GM19438 (cell line): ENCODE results near the gene NARF.
A peak's percentile ranks its signal among the peaks of the same experiment; 100 is the strongest.
"Not testable (repeated sequence)": the region's sequence is repeated elsewhere in the genome, so short reads cannot be mapped to it uniquely, and the experiment has no call there.

Experiments
- ATAC-seq: cut with Tn5 transposase; IDR thresholded peaks from one replicate; pipeline ENCODE4 v1.9.1; 2021; ENCODE audit warnings: low read depth; ENCODE audit not compliant: unreplicated experiment

NARF gene

GRCh38 chr17:82445542-82445941 is 13.0 kb upstream of the NARF start:
- no peak for ATAC-seq

- ATAC-seq: no peak
These were observed 12.4 kb upstream of the NARF start for GRCh38 chr17:82446124-82446523.

DNA sequence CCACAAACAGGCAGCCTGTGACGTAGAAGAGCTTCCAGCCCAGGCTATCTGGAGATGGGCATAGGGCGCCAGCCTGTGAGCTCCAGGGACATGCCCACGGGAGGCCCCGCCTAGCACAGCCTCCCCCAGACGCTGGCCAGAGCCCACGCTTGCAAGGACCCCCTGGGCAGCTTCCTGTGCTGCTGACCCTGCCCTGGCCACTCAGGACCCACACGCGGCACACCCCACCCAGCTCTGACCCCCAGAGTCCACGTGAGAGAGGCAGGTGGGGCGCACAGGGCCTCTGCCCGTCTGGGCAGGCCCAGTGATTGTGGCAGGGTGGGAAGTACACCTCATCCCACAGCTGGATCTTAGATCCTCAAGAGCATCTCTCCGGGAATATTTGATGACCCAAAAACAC is 11.9 kb upstream of the NARF start:
- no peak for ATAC-seq

- ATAC-seq: no peak
These were observed 10.7 kb upstream of the NARF start for GRCh38 chr17:82447876-82448275.

DNA sequence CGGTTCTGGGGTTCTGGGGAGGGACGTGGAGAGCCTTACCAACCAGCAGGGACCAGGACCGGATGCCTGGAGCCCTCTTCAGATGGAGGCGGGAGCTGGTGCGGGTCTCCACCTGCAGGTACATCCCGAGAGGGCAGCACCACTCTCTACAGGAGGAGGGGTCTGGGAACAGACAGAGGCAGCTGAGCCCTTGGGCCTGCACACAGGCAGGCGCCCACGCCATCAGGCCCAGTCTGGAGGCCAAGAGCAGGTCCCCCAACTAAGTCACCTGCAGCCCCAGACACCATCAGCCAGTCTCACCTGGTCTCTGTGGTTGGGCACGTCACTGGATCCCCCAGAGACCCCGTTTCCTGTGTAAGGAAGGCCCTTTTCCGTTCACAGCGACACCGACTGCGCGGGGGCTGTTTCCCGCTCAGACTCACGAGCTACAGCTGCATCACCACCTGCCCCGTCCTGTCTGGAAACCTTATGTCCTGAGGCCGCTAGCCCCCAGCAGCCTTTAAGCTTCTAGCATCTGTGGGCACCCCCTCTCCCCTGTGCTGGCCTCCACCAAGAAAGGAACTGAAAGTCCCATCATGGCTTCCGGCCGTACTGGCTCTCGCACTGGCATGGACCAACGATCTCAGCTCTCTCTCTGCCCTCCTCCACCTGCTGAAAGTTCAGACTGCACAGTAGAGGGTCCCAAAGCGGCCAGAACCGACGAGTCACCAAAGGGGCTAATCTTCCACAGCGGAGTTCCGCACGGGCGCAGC is 9.2 kb upstream of the NARF start:
- ATAC-seq: peak; percentile 53

- ATAC-seq: no peak
These were observed 8.6 kb upstream of the NARF start for GRCh38 chr17:82449883-82450356.

DNA sequence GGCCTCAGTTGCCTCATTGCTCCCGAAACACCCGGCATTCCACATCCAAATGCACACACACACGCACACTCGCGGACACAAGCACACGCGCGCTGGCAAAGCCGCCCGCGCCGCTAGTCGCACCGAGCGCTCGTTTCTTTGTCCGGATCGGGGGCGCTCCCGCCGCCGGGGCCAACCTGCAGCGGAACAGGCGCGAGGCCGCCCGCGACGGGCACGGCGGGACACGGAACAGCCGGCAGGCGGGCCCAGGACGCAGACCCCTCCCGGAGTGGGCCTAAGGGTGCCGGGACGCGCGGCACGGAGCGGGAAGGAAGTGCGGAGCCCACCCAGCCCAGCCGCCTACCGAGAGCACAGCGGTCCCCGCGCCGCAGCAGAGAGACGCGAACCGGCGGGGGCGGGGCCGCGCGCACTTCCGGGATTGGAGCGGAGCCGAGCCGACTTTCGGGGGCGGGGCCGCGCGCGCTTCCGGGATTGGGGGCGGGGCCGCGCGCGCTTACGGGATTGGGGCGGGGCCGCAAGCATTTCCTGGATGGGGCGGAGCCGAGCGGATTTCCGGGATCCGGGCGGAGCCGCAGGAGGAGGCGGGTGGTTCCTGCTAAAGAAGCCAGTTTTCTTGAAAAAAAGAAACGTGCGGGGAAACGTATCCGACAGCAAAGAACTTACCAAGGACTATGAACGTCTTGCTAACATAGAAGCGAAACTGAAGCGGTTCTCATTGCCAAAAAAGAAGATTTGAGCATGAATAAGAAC is 8.0 kb upstream of the NARF start, which contains the start of gene CYBC1:
Gene CYBC1 (minus strand): TSS at position 396 of the 750 bp plus-strand sequence. CDS start 1,498 bp downstream, outside the sequence.
- peak; percentile 57 for ATAC-seq

DNA sequence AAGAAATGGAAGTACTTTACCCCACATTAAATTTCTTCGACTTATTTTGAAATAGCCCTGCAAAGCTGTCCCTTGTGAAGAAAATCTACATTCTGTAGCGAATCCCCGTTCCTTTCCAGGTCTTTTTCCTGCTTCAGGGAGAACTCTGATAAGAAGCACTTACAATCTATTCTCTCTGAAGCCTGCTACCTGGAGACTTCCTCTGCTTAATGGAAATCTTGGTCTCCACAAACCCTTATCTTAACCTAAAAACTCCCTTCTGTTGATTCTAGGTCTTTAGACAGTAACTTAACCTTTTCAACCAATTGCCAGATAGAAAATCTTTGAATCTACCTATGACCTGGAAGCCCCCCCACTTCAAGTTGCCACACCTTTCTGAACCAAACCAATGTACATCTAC is 6.4 kb upstream of the NARF start:
- ATAC-seq: no peak

DNA sequence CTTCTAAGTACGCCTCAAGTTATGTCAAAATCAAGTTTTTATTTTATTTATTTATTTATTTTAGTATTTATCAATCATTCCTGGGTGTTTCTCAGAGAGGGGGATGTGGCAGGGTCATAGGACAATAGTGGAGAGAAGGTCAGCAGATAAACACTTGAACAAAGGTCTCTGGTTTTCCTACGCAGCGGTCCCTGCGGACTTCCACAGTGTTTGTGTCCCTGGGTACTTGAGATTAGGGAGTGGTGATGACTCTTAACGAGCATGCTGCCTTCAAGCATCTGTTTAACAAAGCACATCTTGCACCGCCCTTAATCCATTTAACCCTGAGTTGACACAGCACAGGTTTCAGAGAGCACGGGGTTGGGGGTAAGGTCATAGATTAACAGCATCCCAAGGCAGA is 5.4 kb upstream of the NARF start:
- ATAC-seq: not testable (repeated sequence)

DNA sequence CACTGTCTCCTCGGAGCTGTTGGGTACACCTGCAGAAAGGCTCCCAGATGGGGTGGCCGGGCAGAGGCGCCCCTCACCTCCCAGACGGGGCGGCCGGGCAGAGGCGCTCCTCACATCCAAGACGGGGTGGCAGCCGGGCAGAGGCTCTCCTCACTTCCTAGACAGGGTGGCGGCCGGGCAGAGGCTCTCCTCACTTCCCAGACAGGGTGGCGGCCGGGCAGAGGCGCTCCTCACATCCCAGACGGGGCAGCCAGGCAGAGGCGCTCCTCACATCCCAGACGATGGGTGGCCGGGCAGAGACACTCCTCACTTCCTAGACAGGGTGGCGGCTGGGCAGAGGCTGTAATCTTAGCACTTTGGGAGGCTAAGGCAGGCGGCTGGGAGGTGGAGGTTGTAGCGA is 4.8 kb upstream of the NARF start:
- ATAC-seq: not testable (repeated sequence)

DNA sequence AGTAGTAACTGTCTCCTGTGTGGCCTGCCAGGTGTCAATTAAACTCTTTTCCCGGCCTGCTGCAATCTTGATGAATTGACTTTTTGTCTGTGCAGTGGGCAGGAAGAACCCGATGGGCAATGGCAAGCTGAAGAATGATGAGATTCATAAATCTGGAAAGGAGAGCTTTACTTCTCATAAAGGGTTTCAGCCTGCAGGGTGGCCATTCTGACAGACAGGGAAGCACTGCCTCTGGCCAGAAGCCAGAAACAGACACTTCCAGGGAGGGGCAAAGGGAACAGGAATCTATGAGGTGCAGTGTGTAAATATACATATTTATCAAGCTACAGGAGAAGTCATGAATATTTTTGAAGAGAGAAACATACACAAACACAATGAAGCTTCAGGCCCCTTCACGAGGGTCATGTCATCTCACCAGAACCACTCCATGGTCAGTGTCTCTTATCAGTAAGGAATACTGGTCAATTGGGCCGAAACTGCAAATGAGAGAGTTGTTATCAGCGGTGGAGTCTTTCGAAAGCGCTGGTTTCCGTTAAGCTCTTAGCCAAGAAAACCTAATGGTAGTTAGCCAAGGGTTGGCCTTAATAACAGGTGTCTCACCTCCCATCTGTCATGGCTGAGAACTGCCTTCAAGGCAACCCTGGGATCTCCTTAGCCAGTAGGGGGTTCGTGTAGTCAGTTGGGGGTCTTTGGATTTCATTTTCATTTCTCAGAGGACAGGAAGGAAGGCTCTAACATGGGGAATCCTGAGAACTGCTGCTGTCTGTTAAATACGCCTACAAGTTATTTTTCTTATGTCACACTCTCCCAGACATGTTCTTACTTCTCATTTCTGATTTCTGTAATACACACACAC is 1.2 kb upstream of the NARF start:
- no peak for ATAC-seq

GRCh38 chr17:82457929-82458178 is 687 bp upstream of the NARF start:
- ATAC-seq: no peak

- no peak for ATAC-seq
These were observed 414 bp downstream of the NARF start for GRCh38 chr17:82458885-82459424.

DNA sequence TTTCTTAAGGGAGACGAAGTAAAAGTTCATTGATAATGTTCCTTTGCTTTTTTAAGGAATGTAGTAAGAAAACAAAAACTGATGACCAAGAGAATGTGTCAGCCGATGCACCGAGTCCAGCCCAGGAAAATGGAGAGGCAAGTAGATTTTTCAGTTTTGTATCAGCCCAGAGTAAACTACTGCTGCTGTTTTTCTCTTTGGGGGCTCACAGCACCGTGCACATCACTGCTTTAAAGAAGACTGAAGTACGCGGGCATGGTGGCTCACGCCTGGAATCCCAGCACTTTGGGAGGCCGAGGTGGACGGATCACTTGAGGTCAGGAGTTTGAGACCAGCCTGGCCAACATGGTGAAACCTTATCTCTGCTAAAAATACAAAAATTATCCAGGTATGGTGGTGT is 1.4 kb downstream of the NARF start:
- ATAC-seq: not testable (repeated sequence)

DNA sequence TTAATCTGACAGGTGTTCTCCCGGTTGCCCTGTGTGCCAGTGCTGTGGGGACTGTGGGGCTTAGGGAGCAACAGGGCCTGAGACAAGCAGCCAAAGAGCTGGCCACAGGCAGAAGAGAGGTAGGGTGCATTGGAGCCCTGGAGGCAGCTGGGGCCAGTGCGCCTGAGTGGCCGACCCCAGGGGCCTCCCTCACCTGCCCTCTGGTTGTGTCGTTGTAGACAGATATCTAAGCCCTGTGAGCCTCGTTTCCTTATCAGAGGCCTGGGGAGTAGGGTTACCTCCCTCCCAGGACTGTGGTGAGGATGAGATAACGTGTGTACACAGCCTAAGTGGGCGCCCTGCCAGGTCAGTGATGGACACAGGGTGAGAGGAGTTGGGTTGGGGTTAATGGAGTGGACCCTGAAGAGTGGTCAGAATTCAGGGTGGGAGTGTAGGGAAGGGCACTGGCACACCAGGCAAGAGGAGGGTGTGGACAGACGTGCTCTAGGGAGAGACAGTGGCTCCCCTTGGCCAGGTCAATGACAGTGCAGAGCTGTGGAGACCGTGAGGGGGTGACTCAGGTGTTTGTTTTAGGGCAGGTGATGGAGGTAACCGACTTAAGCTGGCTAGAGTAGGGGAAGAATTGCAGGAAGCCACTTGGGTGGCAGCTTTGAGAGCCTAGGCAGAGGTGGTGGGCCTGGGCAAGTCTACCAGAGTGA is 3.4 kb downstream of the NARF start:
- no peak for ATAC-seq

DNA sequence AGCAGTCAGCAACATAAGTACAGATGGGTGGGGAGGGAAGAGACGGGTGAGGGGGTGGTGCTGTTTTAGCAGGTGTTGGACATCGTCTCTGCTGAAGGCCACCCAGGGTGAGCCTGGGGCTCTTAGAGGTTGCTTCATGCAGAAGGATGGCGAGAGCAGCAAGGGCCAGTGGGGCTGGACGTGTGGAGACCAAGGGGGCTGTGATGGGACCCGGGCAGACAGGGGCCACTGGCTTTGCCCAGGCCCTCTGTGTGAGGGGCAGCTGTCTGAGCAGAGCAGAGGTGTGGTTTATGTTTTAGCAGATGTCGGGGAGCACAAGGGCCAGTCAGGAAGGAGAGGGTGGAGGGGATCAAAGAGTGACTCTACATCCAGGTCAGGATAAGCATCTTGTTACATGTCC is 4.8 kb downstream of the NARF start:
- ATAC-seq: no peak

DNA sequence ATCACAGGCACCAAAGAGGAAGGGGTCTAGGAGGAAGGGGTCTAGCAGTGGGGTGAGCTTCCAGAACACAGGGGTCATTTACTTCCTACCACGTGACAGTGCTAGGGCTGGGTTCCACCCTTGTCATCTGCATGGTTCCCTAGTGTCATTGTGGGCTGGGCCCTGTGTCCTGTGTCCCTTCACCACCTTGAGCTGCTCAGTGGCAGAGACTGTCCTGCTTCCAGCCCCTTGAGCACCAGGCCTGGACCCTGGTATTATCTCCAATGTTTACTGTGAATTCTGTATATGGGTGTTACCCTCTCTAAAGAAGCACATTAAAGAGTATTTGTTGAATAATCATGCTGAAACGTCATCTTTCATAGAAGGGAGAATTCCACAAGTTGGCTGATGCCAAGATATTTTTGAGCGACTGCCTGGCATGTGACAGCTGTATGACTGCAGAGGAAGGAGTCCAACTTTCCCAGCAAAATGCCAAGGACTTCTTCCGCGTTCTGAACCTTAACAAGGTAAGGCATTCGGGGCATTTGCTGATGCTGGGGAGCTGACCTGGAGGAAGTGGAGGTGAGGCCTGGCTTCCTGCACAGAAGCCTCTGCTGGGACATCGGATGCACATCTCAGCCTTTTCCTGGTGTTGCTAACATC is 5.5 kb downstream of the NARF start:
- ATAC-seq: no peak

GRCh38 chr17:82464567-82464929 is 6.0 kb downstream of the NARF start:
- no peak for ATAC-seq

- no peak for ATAC-seq
These were observed 6.6 kb downstream of the NARF start for GRCh38 chr17:82465023-82465603.

GRCh38 chr17:82468692-82469091 is 10.2 kb downstream of the NARF start:
- ATAC-seq: no peak
